ENCODE results near the gene TRAPPC12.

The TRAPPC12 gene

DNA sequence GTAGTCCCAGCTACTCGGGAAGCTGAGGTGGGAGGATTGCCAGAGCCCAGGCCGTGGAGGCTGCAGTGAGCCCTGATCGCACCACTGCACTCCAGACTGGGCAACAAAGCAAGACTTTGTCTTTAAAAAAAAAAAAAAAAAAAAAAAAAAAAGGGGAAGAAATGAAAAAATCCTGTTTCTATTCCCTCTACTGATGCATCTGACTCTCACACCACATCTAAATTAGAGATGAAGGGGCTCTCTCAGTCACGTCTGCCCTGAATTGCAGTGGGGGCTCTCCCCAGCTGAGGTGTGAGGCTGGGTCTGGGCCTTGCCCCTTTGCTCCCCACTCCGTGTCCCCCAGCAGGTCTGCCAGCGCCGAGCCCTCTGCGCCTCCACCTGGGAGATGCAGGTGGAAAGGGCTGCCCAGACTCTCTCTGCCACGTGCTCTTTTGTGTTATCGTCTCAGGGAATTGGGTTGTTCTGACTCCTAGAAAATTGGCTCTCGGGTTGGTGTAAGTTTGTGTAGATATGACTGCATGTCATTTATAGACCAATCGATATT lies 30.2 kb downstream of the TRAPPC12 start:
- DNase-seq, result no peak

DNA sequence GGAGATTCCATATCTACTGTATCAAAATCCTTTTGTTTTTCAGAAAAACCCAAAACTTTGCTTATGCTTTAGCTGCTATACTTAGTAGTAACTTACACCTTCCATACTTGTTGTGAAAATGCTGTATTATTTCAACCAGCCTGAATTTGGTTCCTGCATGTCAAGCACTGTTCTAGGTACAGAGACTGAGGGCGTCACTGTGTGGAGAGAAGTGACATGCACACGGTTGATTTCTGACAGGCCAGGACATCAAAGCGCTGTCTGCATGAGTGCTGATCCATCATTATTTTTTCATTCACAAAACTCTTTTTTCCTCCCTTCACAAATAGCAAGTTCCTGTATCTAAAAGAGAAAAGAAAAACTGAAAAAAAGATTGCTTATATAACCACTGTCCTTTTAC lies 31.6 kb downstream of the TRAPPC12 start:
- no peak for DNase-seq

DNA sequence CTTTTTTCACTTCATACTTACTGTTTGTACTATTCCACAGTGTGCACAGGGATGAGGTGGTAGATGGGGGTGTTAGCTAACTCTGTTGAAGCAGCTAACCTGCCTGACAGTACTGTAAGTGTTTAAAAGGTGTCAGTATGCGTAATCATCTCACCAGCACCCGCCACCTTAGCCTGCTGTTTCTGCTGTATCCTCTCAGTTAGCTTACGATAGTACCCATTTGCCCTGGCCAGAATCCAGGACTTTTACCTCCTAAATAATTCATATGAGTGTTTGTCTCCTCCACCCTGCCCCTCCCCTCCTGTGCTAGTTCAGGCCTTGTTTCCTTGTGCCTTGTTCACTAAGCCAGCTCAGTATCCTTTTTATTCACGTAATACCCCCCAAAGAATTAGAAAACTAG lies 34.2 kb downstream of the TRAPPC12 start:
- DNase-seq, result no peak

DNA sequence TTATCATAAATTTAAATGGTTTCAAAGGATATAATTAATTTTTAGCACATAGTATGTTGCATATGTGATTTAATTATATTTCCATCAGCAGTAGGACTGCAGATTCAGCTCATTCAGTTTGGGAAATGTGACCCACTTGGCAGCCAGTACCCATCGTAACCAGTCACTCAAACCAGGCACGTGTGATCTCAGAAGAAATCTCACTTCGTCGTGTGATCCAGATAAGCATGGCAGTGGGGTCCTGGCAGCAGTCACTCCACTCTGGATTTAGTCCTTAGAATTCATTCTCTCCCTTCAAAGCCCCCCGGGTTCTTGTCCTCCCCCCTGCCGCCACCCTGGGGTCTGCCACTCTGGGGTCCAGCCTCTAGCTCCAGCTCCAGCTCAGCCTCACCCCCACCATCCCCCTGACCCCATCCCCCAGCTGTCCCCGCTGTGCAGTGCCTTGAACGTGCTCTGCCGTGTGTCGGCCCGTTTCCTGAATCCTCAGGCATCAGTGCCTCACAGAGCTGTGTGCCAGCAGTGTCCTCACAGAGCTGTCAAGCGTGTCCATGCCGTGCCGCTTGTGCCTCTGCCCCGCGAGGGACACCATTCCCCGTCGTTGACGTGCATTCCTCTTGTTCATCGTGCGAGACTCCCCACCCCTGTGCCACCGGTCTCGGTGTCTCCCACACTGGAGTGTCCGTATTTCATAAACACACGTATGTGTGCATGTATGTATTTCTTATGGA lies 34.8 kb downstream of the TRAPPC12 start:
- no peak for DNase-seq

DNA sequence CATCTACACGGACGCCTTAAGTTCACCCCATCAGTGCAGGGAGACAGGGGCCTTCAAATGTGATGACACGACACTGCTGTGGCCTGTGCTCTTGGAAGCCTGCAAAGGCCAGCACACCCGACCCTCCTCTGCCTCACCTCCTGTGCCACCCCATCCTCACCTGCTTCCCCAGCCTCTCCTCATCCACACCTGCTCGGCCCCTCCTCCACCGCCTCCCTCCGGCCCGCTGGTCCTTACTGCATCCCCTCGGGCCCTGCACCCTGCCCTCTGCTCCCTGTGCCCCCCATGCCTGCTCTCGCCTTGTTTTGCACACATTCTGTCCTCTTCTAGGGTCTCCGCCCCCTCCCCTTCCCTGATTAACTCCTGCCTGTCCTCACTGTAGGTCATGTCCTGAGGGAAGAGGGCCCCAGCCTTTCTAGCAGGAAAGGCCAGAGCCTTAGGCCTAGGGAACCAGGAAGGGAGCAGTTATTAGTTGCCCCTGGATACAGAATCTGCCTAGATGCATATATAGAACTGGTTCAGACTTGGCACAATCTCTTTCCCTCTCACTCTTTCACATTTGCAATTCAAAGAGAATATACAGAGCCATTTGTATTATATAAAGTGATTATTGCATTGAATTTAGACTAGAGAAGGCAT lies 39.4 kb downstream of the TRAPPC12 start:
- no peak for DNase-seq

- no peak for DNase-seq
These were observed 40.7 kb downstream of the TRAPPC12 start for GRCh38 chr2:3420076-3420768.

DNA sequence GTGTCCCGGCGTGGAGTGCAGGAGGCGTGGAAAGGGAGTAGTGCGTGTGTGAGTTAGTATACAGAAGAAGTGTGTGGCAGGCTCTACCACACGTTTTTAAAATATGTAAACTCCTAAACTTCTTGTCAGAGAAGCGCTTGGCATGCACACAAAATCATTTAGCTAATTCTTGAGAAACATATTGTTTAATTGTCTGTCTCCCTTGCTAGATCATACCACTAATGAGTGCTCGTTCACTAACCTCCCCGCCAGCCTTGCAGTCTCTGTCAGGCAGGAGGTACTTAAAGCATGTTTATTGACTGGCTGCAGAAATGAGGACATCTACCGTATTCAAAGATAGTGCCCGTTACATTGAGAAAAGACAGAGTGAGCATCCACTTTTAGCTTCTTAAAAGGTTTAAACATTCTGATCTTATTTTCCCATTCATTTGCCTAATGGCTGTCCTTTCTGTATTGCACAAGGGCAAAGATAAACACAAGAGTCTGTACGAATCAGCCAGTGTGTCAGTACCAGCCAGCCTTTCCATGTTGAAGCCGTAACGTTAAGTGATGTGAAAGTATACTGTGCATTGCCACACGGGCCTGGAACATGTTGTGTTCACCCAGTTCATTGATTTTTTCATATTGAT lies 41.4 kb downstream of the TRAPPC12 start:
- no peak for DNase-seq

DNA sequence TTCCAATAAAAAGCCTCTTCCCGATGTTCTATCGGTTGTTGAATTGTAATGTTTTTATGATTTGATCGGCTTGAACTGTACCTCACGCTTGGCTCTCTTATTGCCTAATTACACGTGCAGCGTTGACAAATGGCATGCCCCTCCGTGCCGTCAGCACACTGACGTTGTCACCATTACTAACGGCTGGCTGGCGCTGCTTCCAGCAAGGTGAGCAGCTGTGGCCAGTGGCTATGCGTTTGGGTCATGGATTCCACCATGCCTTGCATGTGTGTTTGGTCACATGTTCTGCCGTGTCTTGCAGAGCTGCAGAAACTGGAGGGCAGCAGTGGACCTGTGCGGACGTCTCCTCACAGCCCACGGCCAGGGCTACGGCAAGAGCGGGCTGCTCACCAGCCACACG lies 42.1 kb downstream of the TRAPPC12 start:
- no peak for DNase-seq

GRCh38 chr2:3422161-3422779 lies 42.8 kb downstream of the TRAPPC12 start:
- DNase-seq, result no peak

GRCh38 chr2:3423492-3424170 lies 44.1 kb downstream of the TRAPPC12 start:
- peak; percentile 73 for DNase-seq

DNA sequence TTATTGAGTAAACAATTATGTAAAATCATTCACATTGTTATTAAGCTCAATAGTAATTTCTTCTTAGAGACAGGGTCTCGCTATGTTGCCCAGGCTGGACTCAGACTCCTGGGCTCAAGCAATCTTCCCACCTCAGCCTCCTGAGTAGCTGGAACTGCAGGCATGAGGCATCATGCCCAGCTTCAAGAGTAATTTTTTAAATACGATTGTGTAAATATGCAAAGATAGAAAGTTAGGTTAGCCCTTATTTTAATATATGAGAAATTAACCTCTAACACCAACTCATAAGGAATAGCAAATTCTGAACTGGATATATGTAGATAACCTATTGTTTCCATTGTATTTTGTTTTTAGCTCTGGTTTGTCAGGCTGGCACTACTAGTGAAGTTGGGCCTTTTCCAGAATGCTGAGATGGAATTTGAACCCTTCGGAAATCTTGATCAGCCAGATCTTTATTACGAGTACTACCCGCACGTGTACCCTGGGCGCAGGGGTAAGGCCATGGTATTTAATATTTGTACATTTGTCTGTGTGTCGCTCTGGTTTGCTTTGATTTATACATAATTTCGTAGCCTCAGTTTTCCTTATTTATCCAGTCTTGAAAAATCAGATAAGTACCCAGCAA lies 44.8 kb downstream of the TRAPPC12 start:
- DNase-seq, result no peak

- DNase-seq, result no peak
These were observed 47.1 kb downstream of the TRAPPC12 start for GRCh38 chr2:3426615-3427014.

DNA sequence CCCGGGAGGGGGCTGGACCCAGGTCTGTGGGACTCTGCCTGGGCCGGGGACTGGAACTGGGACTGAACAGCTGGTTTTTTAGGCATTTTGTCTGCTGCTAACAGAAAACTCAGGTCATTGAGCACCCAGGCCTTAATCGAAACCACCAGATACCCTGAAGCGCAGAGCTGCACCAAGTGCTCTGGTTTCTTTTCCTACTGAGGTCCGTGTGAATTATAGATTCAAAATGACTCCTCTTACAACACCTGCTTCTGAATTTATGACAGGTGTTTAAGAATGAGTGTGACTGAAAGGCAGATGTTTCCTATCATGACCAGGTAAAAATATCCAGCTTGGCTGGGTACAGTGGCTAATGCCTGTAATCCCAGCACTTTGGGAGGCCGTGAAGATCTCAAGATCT lies 47.8 kb downstream of the TRAPPC12 start:
- DNase-seq, result no peak

DNA sequence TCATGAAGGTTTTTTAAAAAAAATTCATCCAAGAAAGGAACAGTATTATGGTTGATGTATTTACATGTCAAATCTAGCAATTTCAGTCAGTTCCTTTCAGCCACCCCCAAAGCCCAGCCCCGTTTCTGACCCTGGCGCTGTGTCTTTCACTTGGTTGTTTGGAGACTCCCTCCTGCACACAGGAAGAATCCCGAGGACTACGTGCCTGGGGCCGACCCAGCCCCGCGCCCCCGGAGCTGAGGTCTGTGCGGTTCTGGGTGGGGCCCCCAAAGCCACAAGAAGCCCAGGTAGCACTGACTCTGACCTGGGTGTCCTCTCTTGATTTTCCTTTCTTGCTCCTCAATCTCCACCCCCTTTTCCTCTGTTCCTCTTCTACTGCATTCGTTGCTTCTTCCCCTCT lies 49.1 kb downstream of the TRAPPC12 start:
- DNase-seq, result no peak

DNA sequence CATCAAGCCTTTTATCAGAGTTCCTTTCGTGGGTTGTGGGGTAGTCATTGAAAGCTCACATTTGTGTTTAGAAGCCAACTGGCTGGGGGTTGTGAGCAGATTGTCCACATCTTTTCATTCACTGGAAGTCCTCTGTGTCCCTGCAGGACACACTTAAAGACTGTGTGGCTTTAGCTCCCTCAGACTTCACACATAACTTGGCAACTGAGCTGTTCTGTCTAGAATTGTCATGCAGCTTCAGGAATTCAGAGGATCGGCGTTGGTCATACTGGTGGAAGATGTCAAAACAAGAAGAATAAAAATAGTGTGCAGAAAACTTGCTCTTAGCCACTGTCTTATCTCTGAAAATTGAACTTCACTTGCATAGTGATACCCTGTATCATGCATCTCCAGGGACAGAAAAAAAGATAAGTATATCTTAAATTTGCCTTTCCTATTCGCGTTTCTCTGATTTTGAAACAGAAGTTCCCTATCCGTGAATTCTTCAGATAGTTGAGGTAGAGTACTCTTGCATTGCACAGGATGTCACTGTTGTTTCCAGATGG lies 49.6 kb downstream of the TRAPPC12 start:
- DNase-seq, result no peak

DNA sequence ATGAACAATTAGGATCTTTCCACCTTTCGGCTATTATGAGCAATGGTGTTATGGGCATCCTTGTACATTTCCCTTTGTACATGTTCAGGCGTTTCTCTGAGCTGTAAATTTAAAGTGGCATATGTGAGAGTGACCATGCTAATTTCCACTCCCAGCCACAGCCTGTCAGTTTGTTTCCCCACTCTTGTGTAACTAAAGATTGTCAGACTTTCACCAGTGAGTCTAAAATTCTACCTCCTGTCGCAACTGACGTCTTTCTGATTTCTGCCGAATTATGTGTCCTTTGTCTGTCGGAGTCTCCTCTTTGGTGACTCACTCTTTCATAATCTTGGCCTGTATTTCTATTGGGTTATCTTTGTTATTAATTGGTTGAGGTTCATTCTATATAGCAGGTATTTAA lies 50.7 kb downstream of the TRAPPC12 start:
- DNase-seq, result no peak

DNA sequence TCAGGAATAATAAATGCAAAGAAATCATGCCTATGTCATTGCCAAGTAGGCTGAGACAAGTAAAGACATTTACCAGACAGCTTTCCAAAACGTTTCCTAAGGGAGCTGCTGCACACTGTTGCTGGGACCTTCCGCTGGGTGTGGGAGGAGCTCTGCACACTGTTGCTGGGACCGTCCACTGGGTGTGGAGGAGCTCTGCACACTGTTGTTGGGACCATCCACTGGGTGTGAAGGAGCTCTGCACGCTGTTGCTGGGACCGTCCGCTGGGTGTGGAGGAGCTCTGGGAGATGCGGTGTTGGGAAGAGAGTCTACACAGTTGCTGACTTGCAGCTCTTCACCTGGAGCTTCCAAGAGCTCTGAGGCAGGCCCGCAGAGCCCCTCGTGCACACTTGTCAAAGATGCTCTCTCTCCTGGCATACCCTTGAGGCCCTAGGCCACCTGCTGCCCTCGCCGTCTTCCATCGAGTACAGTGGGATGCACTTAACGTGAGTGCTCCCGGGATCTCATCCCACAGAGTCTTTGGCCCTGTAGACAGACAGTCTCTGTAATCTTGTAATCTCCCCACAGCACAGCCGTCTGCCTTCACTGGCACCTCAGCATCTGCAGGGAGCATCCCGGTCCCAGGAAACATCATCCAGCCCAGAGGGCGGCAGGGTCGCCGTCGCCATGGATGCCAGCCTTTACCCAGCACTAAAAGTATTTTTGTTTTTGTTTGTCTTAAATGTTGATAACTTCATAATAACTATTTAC lies 51.4 kb downstream of the TRAPPC12 start:
- DNase-seq, result no peak

DNA sequence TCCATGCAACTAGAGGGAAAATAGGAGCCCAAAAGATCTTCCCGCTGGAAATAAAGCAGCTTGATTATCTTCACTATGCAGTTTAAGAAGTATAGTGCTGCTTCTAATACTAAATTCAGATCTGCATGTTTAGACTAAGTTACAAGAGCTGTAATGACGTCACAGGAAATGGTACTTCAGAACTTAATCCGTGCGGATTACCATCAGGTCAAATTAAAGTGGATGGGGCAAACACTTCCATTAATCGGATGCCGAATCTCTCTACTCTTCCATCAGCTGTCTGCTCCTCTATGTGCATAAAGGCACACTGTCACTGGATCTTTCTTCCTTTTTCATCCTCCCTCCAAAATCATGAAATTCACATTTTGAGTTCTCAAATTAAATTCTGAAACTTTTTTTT lies 52.6 kb downstream of the TRAPPC12 start:
- DNase-seq, result no peak

- DNase-seq, result no peak
These were observed 53.3 kb downstream of the TRAPPC12 start for GRCh38 chr2:3432693-3433338.

GRCh38 chr2:3433339-3433699 lies 53.8 kb downstream of the TRAPPC12 start:
- DNase-seq, result no peak
